Left lung (tissue), 10 donors: ENCODE results near the gene AK2. TPM values are rescaled to one million over a fixed set of nuclear protein-coding genes. Genes with fewer than 3 reads are reported as not detected.

Experiments
- ATAC-seq: fragments of 200-7000 bp; cut with Tn5 transposase; one replicate; pipeline ENCODE4 v1.9.1; 2020; ENCODE audit warnings: moderate library complexity
- DNase-seq, 4 donors: peaks; one replicate each; pipeline ENCODE4 v3.0.0-alpha.2; 2013 to 2020
- H3K27ac ChIP-seq, 2 donors: fragments of 200-600 bp; sonication (generic) in 1 of 2; one replicate each; pipeline versions ENCODE4 v1.5.0 to v1.8.0; 2020 to 2021
- H3K27me3 ChIP-seq, 2 donors: fragments of 200-600 bp; sonication (generic) in 1 of 2; one replicate each; pipeline versions ENCODE4 v1.5.0 to v1.8.0; 2020 to 2021
- H3K36me3 ChIP-seq, 2 donors: fragments of 200-600 bp; sonication (generic) in 1 of 2; one replicate each; pipeline versions ENCODE4 v1.5.0 to v1.8.0; 2020 to 2021
- H3K4me1 ChIP-seq, 2 donors: fragments of 200-600 bp; one replicate each; pipeline ENCODE4 v1.8.0; 2021
- H3K4me3 ChIP-seq, 2 donors: fragments of 200-600 bp; sonication (generic) in 1 of 2; one replicate each; pipeline versions ENCODE4 v1.5.0 to v1.8.0; 2020 to 2021; ENCODE audit warnings: mild to moderate bottlenecking in 1 of 2
- H3K9me3 ChIP-seq, 2 donors: fragments of 200-600 bp; sonication (generic) in 1 of 2; one replicate each; pipeline versions ENCODE4 v1.5.0 to v1.8.0; 2020 to 2021
- CTCF ChIP-seq, 2 donors: fragments of 200-600 bp; sonication (generic) in 1 of 2; IDR thresholded peaks; one replicate each; pipeline versions ENCODE4 v1.5.0 to v1.8.0; 2021; ENCODE audit warnings: antibody characterized with exemption in 2 of 2
- intact Hi-C, 2 donors: fragments of 100-400 bp; cut with DNase I; formaldehyde crosslinking; loops; one replicate each; pipeline versions ENCODE4 v1.11.2 to v1.14.2; 2022
- polyA plus RNA-seq, 6 donors: library from polyadenylated mRNA; unstranded; fragments of 120-200 nt; gene quantifications; one replicate each; pipeline ENCODE4 v1.2.1, GENCODE V29; 2013; ENCODE audit not compliant: insufficient read length in 6 of 6
- total RNA-seq, 2 donors: library from RNA; stranded (reverse); fragmentation: NEBNext Ultra II Directional; extraction: Animal tissue kit (Norgen Biotek cat#: 25700); gene quantifications; one replicate each; pipeline ENCODE4 v1.2.1, GENCODE V29; 2021
- donor health status: DM: no; HTN: yes; CAD: no.
- donor health status: DM: no; HTN: no; CAD: no.

The AK2 gene
- total and polyA plus RNA-seq, 8 donors: 119 to 188 (median 165) TPM

DNA sequence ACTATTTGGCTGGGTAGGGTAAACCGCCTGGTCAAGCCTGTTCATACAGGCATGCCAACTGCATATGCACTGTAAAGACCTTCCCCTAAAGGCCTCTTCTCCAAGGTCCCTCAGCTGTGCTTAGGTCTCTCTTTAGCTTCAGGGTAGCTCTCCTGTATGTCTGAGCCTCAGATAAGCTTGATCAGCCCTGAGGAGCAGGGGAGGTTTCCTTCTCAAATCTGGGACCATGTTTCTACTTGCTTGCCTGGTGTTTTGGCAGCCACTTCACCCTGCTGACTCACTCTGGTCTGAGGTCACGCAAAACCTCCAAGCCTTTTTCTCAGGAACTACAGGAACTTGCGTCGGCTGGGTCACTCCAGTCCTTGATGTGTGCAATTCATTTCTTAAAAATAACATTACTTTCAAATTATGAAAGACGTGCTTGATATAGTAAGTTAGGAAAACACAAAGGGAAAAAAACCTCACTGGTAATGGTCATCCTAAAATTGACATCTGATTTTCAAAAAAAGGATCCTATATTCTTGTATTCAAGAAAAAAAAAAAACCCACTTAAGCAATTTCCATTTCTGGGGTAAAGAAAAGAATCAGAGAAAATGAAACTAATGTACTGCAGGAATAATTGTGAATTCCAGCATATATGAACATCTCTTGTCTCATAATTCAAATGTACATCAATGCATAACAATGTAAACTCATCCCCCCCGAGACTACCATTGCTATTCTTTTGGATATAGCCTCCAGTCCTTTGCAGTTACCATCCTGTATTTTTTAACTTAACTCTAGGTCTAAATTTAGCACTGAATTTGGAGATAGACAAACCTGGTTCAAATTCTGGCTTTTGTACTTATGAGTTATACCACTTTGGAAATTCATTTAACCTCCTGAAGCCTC is 47.3 kb downstream of the AK2 start:
- H3K9me3 ChIP-seq: no peaks in the 10 kb centered on the region
- peaks cover 39 to 92% of the 10 kb centered on the region in 2 donors for H3K4me1 ChIP-seq
- DNase-seq (peak in 2 of 4 donors; percentile 81 to 89), ATAC-seq (peak; percentile 68)
- intact Hi-C loops: no loop called here
- peak overlapping the region; percentile 85 to 96 for H3K27ac ChIP-seq
- H3K27me3 ChIP-seq: no peaks in the 10 kb centered on the region
- H3K4me3 ChIP-seq: no peak overlapping the region
- TF ChIP-seq CTCF (IDR thresholded peaks at IDR 0.05): no peak
- no peaks in the 10 kb centered on the region for H3K36me3 ChIP-seq

GRCh38 chr1:32988665-32989064 is 48.0 kb downstream of the AK2 start:
- no peak overlapping the region for H3K4me3 ChIP-seq
- H3K27ac ChIP-seq: peak overlapping the region; percentile 85 to 96
- DNase-seq (peak in 1 of 4 donors; percentile 66), ATAC-seq (peak; percentile 57)
- no peak for TF ChIP-seq CTCF (IDR thresholded peaks at IDR 0.05)
- H3K4me1 ChIP-seq: peaks cover 38 to 92% of the 10 kb centered on the region in 2 donors
- intact Hi-C loops: no loop called here
- no peaks in the 10 kb centered on the region for H3K27me3 ChIP-seq
- H3K36me3 ChIP-seq: no peaks in the 10 kb centered on the region
- no peaks in the 10 kb centered on the region for H3K9me3 ChIP-seq

GRCh38 chr1:32985226-32985625 is 51.5 kb downstream of the AK2 start:
- H3K27ac ChIP-seq: peak overlapping the region in 1 of 2 donors; percentile 74
- peaks cover 30 to 92% of the 10 kb centered on the region in 2 donors for H3K4me1 ChIP-seq
- no peak for ATAC-seq
- H3K9me3 ChIP-seq: no peaks in the 10 kb centered on the region
- intact Hi-C loops: no loop called here
- no peak overlapping the region for H3K4me3 ChIP-seq
- H3K27me3 ChIP-seq: no peaks in the 10 kb centered on the region
- peak in 1 of 4 donors; percentile 13 for DNase-seq
- no peak for TF ChIP-seq CTCF (IDR thresholded peaks at IDR 0.05)
- H3K36me3 ChIP-seq: no peaks in the 10 kb centered on the region

DNA sequence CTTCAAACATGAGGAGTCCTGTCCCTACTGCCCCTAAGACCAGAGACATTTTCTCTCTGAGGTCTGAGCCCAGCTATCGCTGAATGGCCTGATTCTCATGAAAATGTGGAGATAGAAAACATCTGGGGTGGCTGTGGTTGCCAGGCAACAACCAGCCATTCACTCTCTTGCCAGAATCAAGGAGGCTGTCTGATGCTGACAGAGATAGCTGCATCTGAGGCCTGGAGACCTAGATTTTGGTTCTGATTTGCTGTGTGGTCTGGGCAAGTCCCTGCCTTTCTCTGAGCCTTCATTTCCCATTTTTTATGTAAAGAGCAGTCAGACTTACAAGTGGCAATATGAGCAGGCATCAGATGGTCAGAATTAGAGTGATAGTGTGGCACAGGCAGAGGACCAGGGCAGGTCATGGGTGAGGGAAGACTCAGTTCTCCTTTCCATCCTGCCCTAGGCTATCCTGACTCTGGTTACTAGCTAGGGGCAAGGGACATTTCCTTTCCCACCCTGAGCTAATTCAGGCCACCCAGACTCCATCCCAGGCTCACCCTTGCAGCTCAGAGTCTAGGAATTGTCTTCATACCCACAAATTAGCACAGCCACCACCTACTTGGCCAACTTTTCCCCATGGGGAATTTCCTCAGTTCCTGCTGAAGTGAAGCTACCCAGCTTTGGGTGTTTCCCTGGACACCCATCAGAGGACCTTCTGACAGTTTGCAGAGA is 52.1 kb downstream of the AK2 start:
- DNase-seq: peak in 1 of 4 donors; percentile 31
- Histone ChIP-seq H3K36me3 (no peaks in the 10 kb centered on the region), H3K9me3 (no peaks in the 10 kb centered on the region), H3K4me1 (peaks cover 26 to 92% of the 10 kb centered on the region in 2 donors), H3K27me3 (no peaks in the 10 kb centered on the region), H3K4me3 (no peak overlapping the region), H3K27ac (peak overlapping the region in 1 of 2 donors; percentile 74)
- no peak for TF ChIP-seq CTCF (IDR thresholded peaks at IDR 0.05)
- intact Hi-C loops: no loop called here
- ATAC-seq: no peak

DNA sequence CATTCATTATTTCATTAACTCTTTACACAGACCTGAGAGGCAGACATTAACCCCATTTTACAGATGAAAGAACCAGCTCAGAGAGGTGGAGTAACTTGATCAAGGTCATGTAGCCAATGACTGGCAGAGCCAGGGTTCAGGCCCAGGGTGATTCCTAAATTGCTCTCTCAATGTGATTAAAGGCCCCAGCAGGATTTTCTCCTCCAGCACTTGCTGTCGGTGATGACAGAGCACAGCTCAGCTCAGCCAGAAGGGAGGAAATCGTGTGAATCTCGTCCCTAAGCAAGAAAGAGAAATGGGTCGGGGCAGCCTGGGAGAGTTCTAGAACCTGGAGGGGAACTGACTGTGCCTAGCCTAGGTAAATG is 52.6 kb downstream of the AK2 start:
- no peak for DNase-seq
- H3K27ac ChIP-seq: peak overlapping the region in 1 of 2 donors; percentile 74

More for the DNA sequence above, 52.6 kb downstream of the AK2 start:
- Histone ChIP-seq H3K9me3 (no peaks in the 10 kb centered on the region), H3K36me3 (no peaks in the 10 kb centered on the region), H3K4me1 (peaks cover 23 to 90% of the 10 kb centered on the region in 2 donors), H3K27me3 (no peaks in the 10 kb centered on the region), H3K4me3 (no peak overlapping the region)
- ATAC-seq: no peak
- no peak for TF ChIP-seq CTCF (IDR thresholded peaks at IDR 0.05)
- intact Hi-C loops: no loop called here
